Measurements from ENCODE around the gene AGPAT3.

AGPAT3 gene

DNA sequence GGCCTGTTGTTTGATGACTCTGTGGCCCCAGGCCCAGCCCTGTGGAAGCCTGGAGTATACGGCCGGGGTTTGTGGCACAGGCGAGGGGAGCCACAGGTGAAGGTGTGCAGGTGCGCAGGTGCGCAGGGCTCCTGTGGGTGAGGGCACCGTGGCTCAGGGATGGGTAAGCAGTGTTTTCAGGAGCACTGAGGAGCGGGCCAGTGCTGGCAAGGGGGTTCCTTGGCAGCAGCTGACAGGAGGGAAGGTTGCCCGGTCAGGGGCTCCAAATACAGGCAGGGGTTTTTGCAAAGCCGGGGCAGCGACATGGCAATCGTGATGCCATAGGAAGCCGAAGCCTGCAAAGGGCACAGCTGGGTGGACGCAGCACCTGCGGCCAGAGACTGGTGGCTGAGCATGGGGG is 20.7 kb downstream of the AGPAT3 start:
- Histone ChIP-seq H3K4me2 (ENCODE audit: low read length, poor library complexity, severe bottlenecking) (no peak overlapping the region), H3K36me3 (ENCODE audit: control insufficient read depth in 1 of 2, insufficient read depth in 2 of 2, low read depth in 1 of 2, low read length in 2 of 2) (peaks cover 0 to 16% of the 10 kb centered on the region in 2 experiments), H3K27ac (ENCODE audit: low read length, poor library complexity, severe bottlenecking) (no peak overlapping the region), H3K79me1 (replicated peaks; ENCODE audit: low read length, poor library complexity, severe bottlenecking) (peaks cover 44% of the 10 kb centered on the region), H3K4ac (ENCODE audit: low read depth in 1 of 2, low read length in 2 of 2) (no peak overlapping the region), H3K18ac (ENCODE audit: low read depth in 1 of 2, low read length in 2 of 2) (no peak overlapping the region), H3K14ac (ENCODE audit: low read length in 2 of 2) (no peak overlapping the region), H3K4me1 (ENCODE audit: control insufficient read depth, insufficient read depth, low read depth, low read length) (peaks cover 11% of the 10 kb centered on the region), H2BK120ac (ENCODE audit: low read depth, low read length) (no peak overlapping the region), H2AFZ (ENCODE audit: low read depth, low read length) (no peak overlapping the region), H3K9me3 (ENCODE audit: control insufficient read depth, low read length) (no peaks in the 10 kb centered on the region), H2BK12ac (ENCODE audit: low read length in 2 of 2) (no peak overlapping the region), H4K8ac (ENCODE audit: low read length) (no peak overlapping the region), H3K9ac (ENCODE audit: low read length) (no peak overlapping the region), H2AK5ac (ENCODE audit: low read length, severe bottlenecking) (no peak overlapping the region), H2BK5ac (ENCODE audit: low read depth, low read length, poor library complexity, severe bottlenecking) (no peak overlapping the region), H3K27me3 (ENCODE audit: control insufficient read depth in 1 of 2, insufficient read depth in 1 of 2, low read length in 2 of 2) (no peaks in the 10 kb centered on the region), H3K4me3 (ENCODE audit: insufficient read depth in 1 of 2, low read depth in 1 of 2, low read length in 2 of 2) (no peak overlapping the region), H4K91ac (ENCODE audit: low read length) (no peak overlapping the region), H2BK15ac (ENCODE audit: low read depth, poor library complexity, severe bottlenecking) (no peak overlapping the region), H3K23ac (ENCODE audit: low read length in 2 of 2) (no peak overlapping the region)
- WGBS: 98% methylated on average over 14 of the region's 14 CpGs
- no peak for DNase-seq

DNA sequence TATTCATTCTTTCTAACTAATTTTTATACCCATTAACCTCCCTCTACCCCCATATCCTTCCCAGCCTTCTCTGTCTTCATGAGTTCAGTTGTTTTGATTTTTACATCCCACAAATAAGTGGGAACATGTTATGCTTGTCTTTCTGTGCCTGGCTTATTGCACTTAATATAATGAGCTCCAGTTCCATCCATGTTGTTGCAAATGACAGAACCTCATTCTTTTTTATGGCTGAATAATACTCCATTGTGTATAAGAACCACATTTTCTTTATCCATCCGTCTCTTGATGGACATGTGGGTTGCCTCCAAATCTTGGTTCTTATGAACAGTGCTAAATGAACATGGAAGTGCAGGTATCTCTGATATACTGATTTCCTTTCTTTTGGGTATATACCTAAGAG is 21.5 kb downstream of the AGPAT3 start:
- Histone ChIP-seq H3K23ac (ENCODE audit: low read length in 2 of 2) (no peak overlapping the region), H3K79me1 (replicated peaks; ENCODE audit: low read length, poor library complexity, severe bottlenecking) (peaks cover 46% of the 10 kb centered on the region), H4K8ac (ENCODE audit: low read length) (no peak overlapping the region), H2BK15ac (ENCODE audit: low read depth, poor library complexity, severe bottlenecking) (no peak overlapping the region), H2AK5ac (ENCODE audit: low read length, severe bottlenecking) (no peak overlapping the region), H3K4me3 (ENCODE audit: insufficient read depth in 1 of 2, low read depth in 1 of 2, low read length in 2 of 2) (no peak overlapping the region), H3K9ac (ENCODE audit: low read length) (no peak overlapping the region), H2BK5ac (ENCODE audit: low read depth, low read length, poor library complexity, severe bottlenecking) (no peak overlapping the region), H3K4me2 (ENCODE audit: low read length, poor library complexity, severe bottlenecking) (no peak overlapping the region), H2BK120ac (ENCODE audit: low read depth, low read length) (no peak overlapping the region), H3K36me3 (ENCODE audit: control insufficient read depth in 1 of 2, insufficient read depth in 2 of 2, low read depth in 1 of 2, low read length in 2 of 2) (peaks cover 0 to 16% of the 10 kb centered on the region in 2 experiments), H3K9me3 (ENCODE audit: control insufficient read depth, low read length) (no peaks in the 10 kb centered on the region), H3K14ac (ENCODE audit: low read length in 2 of 2) (no peak overlapping the region), H4K91ac (ENCODE audit: low read length) (no peak overlapping the region), H3K18ac (ENCODE audit: low read depth in 1 of 2, low read length in 2 of 2) (no peak overlapping the region), H3K4me1 (ENCODE audit: control insufficient read depth, insufficient read depth, low read depth, low read length) (peaks cover 11% of the 10 kb centered on the region), H3K4ac (ENCODE audit: low read depth in 1 of 2, low read length in 2 of 2) (no peak overlapping the region), H2AFZ (ENCODE audit: low read depth, low read length) (no peak overlapping the region), H3K27ac (ENCODE audit: low read length, poor library complexity, severe bottlenecking) (no peak overlapping the region), H2BK12ac (ENCODE audit: low read length in 2 of 2) (no peak overlapping the region), H3K27me3 (ENCODE audit: control insufficient read depth in 1 of 2, insufficient read depth in 1 of 2, low read length in 2 of 2) (no peaks in the 10 kb centered on the region)
- no peak for DNase-seq
- WGBS: 100% methylated on average over 1 of the region's 1 CpG

DNA sequence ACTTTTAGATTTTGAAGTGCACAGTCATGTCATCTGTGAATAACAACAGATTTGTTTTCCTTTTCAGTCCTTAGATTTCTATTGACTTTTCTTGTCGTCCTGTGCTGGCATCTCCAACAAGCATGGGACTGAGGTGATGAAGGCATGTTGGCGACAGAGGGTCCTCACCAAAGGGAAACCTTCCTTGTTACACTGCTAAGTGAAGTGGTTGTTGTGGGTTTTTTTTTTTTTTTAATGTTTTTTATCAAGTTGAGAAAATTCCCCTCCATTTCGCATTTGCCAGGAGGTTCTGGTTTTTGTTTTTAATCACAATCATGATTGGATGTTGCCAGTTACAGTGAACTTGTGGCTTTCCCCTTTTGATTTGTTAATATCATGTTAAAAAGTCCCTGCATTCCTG is 24.0 kb downstream of the AGPAT3 start:
- no peak overlapping the region for H3K9ac ChIP-seq (ENCODE audit: low read length)

DNA sequence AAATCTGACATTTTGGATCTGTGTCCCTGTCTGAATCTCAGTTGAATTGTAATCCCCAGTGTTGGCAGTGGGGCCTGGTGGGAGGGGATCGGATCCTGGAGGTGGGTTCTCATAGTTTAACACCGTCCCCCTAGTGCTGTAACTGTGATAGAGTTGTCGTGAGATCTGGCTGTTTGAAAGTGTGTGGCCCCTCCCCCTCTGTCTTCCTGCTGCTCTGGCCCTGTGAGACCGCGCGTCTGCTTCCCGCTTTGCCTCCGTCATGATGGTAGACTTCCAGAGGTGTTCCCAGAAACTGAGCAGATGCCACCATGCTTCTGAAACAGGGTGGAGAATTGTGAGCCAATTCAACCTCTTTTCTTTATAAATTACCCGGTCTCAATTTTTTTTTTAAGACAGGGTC is 25.0 kb downstream of the AGPAT3 start:
- Histone ChIP-seq H2BK12ac (ENCODE audit: low read length in 2 of 2) (no peak overlapping the region), H2AFZ (ENCODE audit: low read depth, low read length) (no peak overlapping the region), H2AK5ac (ENCODE audit: low read length, severe bottlenecking) (no peak overlapping the region), H2BK15ac (ENCODE audit: low read depth, poor library complexity, severe bottlenecking) (no peak overlapping the region), H3K27ac (ENCODE audit: low read length, poor library complexity, severe bottlenecking) (no peak overlapping the region), H3K4me3 (ENCODE audit: insufficient read depth in 1 of 2, low read depth in 1 of 2, low read length in 2 of 2) (no peak overlapping the region), H3K9me3 (ENCODE audit: control insufficient read depth, low read length) (peaks cover 5% of the 10 kb centered on the region), H4K8ac (ENCODE audit: low read length) (no peak overlapping the region), H2BK5ac (ENCODE audit: low read depth, low read length, poor library complexity, severe bottlenecking) (no peak overlapping the region), H2BK120ac (ENCODE audit: low read depth, low read length) (no peak overlapping the region), H3K23ac (ENCODE audit: low read length in 2 of 2) (no peak overlapping the region), H3K4me2 (ENCODE audit: low read length, poor library complexity, severe bottlenecking) (no peak overlapping the region), H3K36me3 (ENCODE audit: control insufficient read depth in 1 of 2, insufficient read depth in 2 of 2, low read depth in 1 of 2, low read length in 2 of 2) (peaks cover 4 to 13% of the 10 kb centered on the region in 2 experiments), H3K27me3 (ENCODE audit: control insufficient read depth in 1 of 2, insufficient read depth in 1 of 2, low read length in 2 of 2) (no peaks in the 10 kb centered on the region), H3K14ac (ENCODE audit: low read length in 2 of 2) (no peak overlapping the region), H3K18ac (ENCODE audit: low read depth in 1 of 2, low read length in 2 of 2) (no peak overlapping the region), H3K9ac (ENCODE audit: low read length) (no peak overlapping the region), H3K4me1 (ENCODE audit: control insufficient read depth, insufficient read depth, low read depth, low read length) (peaks cover under 1% of the 10 kb centered on the region), H4K91ac (ENCODE audit: low read length) (no peak overlapping the region), H3K79me1 (replicated peaks; ENCODE audit: low read length, poor library complexity, severe bottlenecking) (peaks cover 46% of the 10 kb centered on the region), H3K4ac (ENCODE audit: low read depth in 1 of 2, low read length in 2 of 2) (no peak overlapping the region)
- peak; percentile 39 for DNase-seq
- WGBS: 66% methylated on average over 9 of the region's 9 CpGs

More for the DNA sequence above, 24.0 kb downstream of the AGPAT3 start:
- no peak overlapping the region for H2BK12ac ChIP-seq (ENCODE audit: low read length in 2 of 2)
- no peak overlapping the region for H4K8ac ChIP-seq (ENCODE audit: low read length)
- no peak overlapping the region for H3K4ac ChIP-seq (ENCODE audit: low read depth in 1 of 2, low read length in 2 of 2)
- no peak overlapping the region for H4K91ac ChIP-seq (ENCODE audit: low read length)
- H3K4me2 ChIP-seq (ENCODE audit: low read length, poor library complexity, severe bottlenecking): no peak overlapping the region
- no peak overlapping the region for H2BK15ac ChIP-seq (ENCODE audit: low read depth, poor library complexity, severe bottlenecking)
- no peak overlapping the region for H2BK120ac ChIP-seq (ENCODE audit: low read depth, low read length)
- H3K36me3 ChIP-seq (ENCODE audit: control insufficient read depth in 1 of 2, insufficient read depth in 2 of 2, low read depth in 1 of 2, low read length in 2 of 2): peaks cover 4 to 13% of the 10 kb centered on the region in 2 experiments
- no peaks in the 10 kb centered on the region for H3K27me3 ChIP-seq (ENCODE audit: control insufficient read depth in 1 of 2, insufficient read depth in 1 of 2, low read length in 2 of 2)
- no peak overlapping the region for H3K4me3 ChIP-seq (ENCODE audit: insufficient read depth in 1 of 2, low read depth in 1 of 2, low read length in 2 of 2)
- H2BK5ac ChIP-seq (ENCODE audit: low read depth, low read length, poor library complexity, severe bottlenecking): no peak overlapping the region
- no peak overlapping the region for H2AK5ac ChIP-seq (ENCODE audit: low read length, severe bottlenecking)
- 78% methylated on average over 3 of the region's 3 CpGs for WGBS
- H3K23ac ChIP-seq (ENCODE audit: low read length in 2 of 2): no peak overlapping the region
- H3K9me3 ChIP-seq (ENCODE audit: control insufficient read depth, low read length): peaks cover 5% of the 10 kb centered on the region
- peaks cover 10% of the 10 kb centered on the region for H3K4me1 ChIP-seq (ENCODE audit: control insufficient read depth, insufficient read depth, low read depth, low read length)
- peaks cover 52% of the 10 kb centered on the region for H3K79me1 ChIP-seq (replicated peaks; ENCODE audit: low read length, poor library complexity, severe bottlenecking)
- H2AFZ ChIP-seq (ENCODE audit: low read depth, low read length): no peak overlapping the region
- H3K18ac ChIP-seq (ENCODE audit: low read depth in 1 of 2, low read length in 2 of 2): no peak overlapping the region
- DNase-seq: no peak
- H3K14ac ChIP-seq (ENCODE audit: low read length in 2 of 2): no peak overlapping the region
- H3K27ac ChIP-seq (ENCODE audit: low read length, poor library complexity, severe bottlenecking): no peak overlapping the region

Data from mesenchymal stem cell (in vitro differentiated cells and primary cell).